Gastrocnemius medialis (tissue), 4 donors: ENCODE measurements around the gene COPS8. TPM values are rescaled to one million over a fixed set of nuclear protein-coding genes. Genes with fewer than 3 reads are reported as not detected.
A peak's percentile ranks its signal among the peaks of the same experiment; 100 is the strongest.

Experiments used
- ATAC-seq, 2 donors: fragments of 150-250 bp; one replicate each; pipeline ENCODE4 v1.9.1; 2016
- DNase-seq, 2 donors: peaks; one replicate each; pipeline ENCODE4 v3.0.0-alpha.2; 2019
- H3K27ac ChIP-seq, 4 donors: fragments of 200-600 bp; sonication (generic); 1 replicate in 1 of 4; 2 replicates in 3 of 4; pipeline ENCODE4 v1.5.1; 2016 to 2018; ENCODE audit warnings: mild to moderate bottlenecking in 2 of 4, moderate library complexity in 1 of 4
- H3K27me3 ChIP-seq, 3 donors: fragments of 200-600 bp; sonication (generic) in 2 of 3; 1 replicate in 1 of 3; 2 replicates in 2 of 3; pipeline versions ENCODE4 v1.5.1 to v1.6.0; 2016 to 2019; ENCODE audit warnings: mild to moderate bottlenecking in 1 of 3, moderate library complexity in 1 of 3
- H3K36me3 ChIP-seq, 2 donors: fragments of 200-600 bp; sonication (generic) in 1 of 2; one replicate each; pipeline ENCODE4 v1.5.1; 2017 to 2018
- H3K4me1 ChIP-seq, 2 donors: fragments of 200-600 bp; sonication (generic) in 1 of 2; one replicate each; pipeline ENCODE4 v1.5.1; 2016 to 2017; ENCODE audit warnings: mild to moderate bottlenecking in 2 of 2
- H3K4me3 ChIP-seq, 4 donors: fragments of 200-600 bp; sonication (generic) in 3 of 4; 1 replicate in 1 of 4; 2 replicates in 3 of 4; pipeline ENCODE4 v1.5.1; 2016 to 2019; ENCODE audit warnings: mild to moderate bottlenecking in 2 of 4
- H3K9me3 ChIP-seq, 3 donors: fragments of 200-600 bp; sonication (generic) in 2 of 3; 1 replicate in 1 of 3; 2 replicates in 2 of 3; pipeline ENCODE4 v1.5.1; 2016 to 2019
- POLR2A ChIP-seq, 2 donors: fragments of 450-650 bp; IDR thresholded peaks; one replicate each; pipeline ENCODE4 v1.6.1; 2017; ENCODE audit warnings: antibody characterized with exemption in 2 of 2, mild to moderate bottlenecking in 2 of 2, moderate library complexity in 2 of 2
- in situ Hi-C, 4 donors: fragments of 200-750 bp; cut with MboI; loops; one replicate each; pipeline versions ENCODE4 v1.15.0 to v1.8.0; 2017; ENCODE audit warnings: low sequenced_read_pairs in 4 of 4
- intact Hi-C: fragments of 100-400 bp; cut with DNase I; formaldehyde crosslinking; loops from one replicate; pipeline ENCODE4 v1.15.1; 2023; ENCODE audit warnings: low total_unique reads
- total RNA-seq, 4 donors: library from RNA; depleted of rRNA; stranded (reverse); fragments of >200 nt; gene quantifications; one replicate each; pipeline versions ENCODE4 v1.1.0 to v1.2.3, GENCODE V29; 2016
- TF ChIP-seq, protein P1 (sequence below), 5 experiments: fragments of 450-650 bp in 3 of 5; fragments of 200-600 bp in 2 of 5; sonication (generic) in 2 of 5; IDR thresholded peaks in 4 of 5; conservative IDR thresholded peaks in 1 of 5; 1 replicate in 4 of 5; 2 replicates in 1 of 5; pipeline ENCODE4 v1.5.1; 2016 to 2019; ENCODE audit warnings: antibody characterized with exemption in 5 of 5, mild to moderate bottlenecking in 3 of 5, moderate library complexity in 3 of 5

COPS8 gene
- total RNA-seq, 4 donors from 2014 or later = 353 to 709 (median 642) TPM

DNA sequence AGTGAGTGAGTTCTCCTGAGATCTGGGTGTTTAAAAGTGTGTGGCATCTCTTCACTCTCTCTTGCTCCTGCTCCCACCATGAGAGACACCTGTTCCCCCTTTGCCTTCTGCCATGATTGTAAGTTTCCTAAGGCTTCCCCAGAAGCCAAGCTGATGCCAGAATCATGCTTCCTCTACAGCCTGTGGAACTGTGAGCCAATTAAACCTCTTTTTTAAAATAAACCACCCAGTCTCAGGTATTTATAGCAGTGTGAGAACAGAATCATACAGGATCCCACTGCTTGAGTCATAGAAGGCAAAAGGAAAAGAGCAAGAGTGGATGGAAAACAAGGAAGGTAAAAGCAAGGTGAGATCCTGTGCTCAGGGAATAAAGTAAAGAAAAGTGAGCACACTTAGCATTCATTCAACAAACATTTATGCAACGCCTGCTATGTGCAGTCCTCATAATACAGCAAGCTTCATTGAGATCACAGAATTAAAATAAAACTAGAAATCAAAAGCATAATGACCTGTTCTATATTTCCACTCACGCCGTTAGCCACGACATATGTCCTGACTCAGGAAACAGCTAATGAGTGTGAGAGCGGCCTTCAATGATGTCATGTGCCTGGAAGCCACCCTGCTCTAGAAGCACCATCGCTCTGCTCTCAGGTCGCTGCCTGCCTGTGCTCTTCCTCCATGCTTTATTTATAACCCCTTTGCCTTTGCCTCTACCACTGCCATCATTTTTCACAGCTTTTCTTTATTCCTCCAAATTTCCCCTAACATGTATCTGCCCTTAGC is 11.3 kb upstream of the COPS8 start:
- TF ChIP-seq, protein P1, sequence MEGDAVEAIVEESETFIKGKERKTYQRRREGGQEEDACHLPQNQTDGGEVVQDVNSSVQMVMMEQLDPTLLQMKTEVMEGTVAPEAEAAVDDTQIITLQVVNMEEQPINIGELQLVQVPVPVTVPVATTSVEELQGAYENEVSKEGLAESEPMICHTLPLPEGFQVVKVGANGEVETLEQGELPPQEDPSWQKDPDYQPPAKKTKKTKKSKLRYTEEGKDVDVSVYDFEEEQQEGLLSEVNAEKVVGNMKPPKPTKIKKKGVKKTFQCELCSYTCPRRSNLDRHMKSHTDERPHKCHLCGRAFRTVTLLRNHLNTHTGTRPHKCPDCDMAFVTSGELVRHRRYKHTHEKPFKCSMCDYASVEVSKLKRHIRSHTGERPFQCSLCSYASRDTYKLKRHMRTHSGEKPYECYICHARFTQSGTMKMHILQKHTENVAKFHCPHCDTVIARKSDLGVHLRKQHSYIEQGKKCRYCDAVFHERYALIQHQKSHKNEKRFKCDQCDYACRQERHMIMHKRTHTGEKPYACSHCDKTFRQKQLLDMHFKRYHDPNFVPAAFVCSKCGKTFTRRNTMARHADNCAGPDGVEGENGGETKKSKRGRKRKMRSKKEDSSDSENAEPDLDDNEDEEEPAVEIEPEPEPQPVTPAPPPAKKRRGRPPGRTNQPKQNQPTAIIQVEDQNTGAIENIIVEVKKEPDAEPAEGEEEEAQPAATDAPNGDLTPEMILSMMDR (IDR thresholded peaks at IDR 0.05 in 4 of 5, conservative IDR thresholded peaks at IDR 0.05 in 1 of 5) = no peak
- no peak for TF ChIP-seq POLR2A (IDR thresholded peaks at IDR 0.05)
- no peaks in the 10 kb centered on the region for H3K36me3 ChIP-seq
- ATAC-seq = no peak
- DNase-seq = no peak
- in situ Hi-C loops (loop anchor here (5.0 to 25.0 kb wide), 4 partner anchors 727 to 1312 kb away; no protein-coding TSS in a partner anchor), intact Hi-C loops (loop anchor here (10.0 kb wide), 1 partner anchor 1310 kb away; no protein-coding TSS in a partner anchor)
- no peak overlapping the region for H3K4me3 ChIP-seq
- no peaks in the 10 kb centered on the region for H3K4me1 ChIP-seq
- H3K9me3 ChIP-seq = no peaks in the 10 kb centered on the region
- H3K27me3 ChIP-seq = no peaks in the 10 kb centered on the region
- H3K27ac ChIP-seq = no peak overlapping the region

GRCh38 chr2:237075749-237076599 is 9.7 kb upstream of the COPS8 start:
- intact Hi-C loops = loop anchor here (10.0 kb wide), 1 partner anchor 1311 kb away; no protein-coding TSS in a partner anchor

DNA sequence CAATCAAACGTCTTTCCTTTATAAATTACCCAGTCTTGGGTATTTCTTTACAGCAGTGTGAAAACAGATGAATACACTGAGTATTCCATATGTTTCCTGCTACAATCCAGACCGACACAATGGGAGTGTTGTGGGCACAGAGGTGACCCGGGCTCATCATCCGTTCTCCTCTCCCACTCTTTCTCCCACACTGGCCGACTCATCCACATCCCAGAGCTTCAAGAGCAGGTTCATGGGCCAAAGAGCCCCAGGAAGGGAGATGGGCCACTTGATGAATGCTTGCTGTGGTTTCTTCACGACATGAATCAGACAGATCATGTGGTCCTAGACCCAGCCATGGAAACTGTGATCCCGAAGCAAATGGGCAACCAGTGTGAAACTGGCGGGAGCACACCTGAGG is 4.1 kb upstream of the COPS8 start:
- H3K9me3 ChIP-seq = no peaks in the 10 kb centered on the region
- no peaks in the 10 kb centered on the region for H3K36me3 ChIP-seq
- ATAC-seq (no peak), DNase-seq (no peak)
- in situ Hi-C loops (no loop called here), intact Hi-C loops (no loop called here)
- no peaks in the 10 kb centered on the region for H3K27me3 ChIP-seq
- peaks cover 12 to 13% of the 10 kb centered on the region in 2 donors for H3K4me1 ChIP-seq
- no peak overlapping the region for H3K27ac ChIP-seq
- TF ChIP-seq, protein P1 (IDR thresholded peaks at IDR 0.05 in 4 of 5, conservative IDR thresholded peaks at IDR 0.05 in 1 of 5) = no peak
- no peak for TF ChIP-seq POLR2A (IDR thresholded peaks at IDR 0.05)
- H3K4me3 ChIP-seq = no peak overlapping the region

More at GRCh38 chr2:237075749-237076599, 9.7 kb upstream of the COPS8 start:
- in situ Hi-C loops = loop anchor here in 2 of 4 donors (10.0 kb wide), 1 partner anchor 731 kb away; no protein-coding TSS in a partner anchor
- Histone ChIP-seq H3K36me3 (no peaks in the 10 kb centered on the region), H3K27me3 (no peaks in the 10 kb centered on the region), H3K4me1 (no peaks in the 10 kb centered on the region), H3K9me3 (no peaks in the 10 kb centered on the region), H3K27ac (peak overlapping the region in 2 of 4 donors; percentile 26 to 37), H3K4me3 (no peak overlapping the region)
- DNase-seq = no peak
- TF ChIP-seq, protein P1 (IDR thresholded peaks at IDR 0.05 in 4 of 5, conservative IDR thresholded peaks at IDR 0.05 in 1 of 5) = no peak
- TF ChIP-seq POLR2A (IDR thresholded peaks at IDR 0.05) = no peak
- peak in 1 of 2 donors; percentile 12 for ATAC-seq

DNA sequence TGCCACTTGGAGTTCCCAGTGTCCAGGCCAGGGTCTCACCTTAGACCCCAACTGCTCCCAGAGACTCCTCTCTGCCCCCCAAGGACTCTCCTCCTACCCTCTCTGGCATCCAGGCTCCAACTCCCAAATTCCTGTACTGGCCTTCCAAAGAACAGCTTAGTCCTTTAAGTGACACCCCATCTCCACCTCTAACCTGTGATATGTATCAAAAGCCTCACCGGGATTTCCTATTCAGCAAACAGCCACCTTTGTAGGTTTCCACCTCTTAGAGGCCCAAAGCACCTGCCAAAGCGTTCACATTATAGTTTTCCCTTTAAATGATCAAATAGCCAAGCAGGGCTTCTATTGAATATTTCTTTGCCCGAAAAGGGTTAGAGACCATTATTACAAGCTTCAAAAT is 2.7 kb upstream of the COPS8 start:
- DNase-seq (no peak), ATAC-seq (no peak)
- TF ChIP-seq POLR2A (IDR thresholded peaks at IDR 0.05) = no peak
- TF ChIP-seq, protein P1 (IDR thresholded peaks at IDR 0.05 in 4 of 5, conservative IDR thresholded peaks at IDR 0.05 in 1 of 5) = no peak
- H3K4me3 ChIP-seq = no peak overlapping the region
- peaks cover 0 to 5% of the 10 kb centered on the region in 2 donors for H3K36me3 ChIP-seq
- H3K27me3 ChIP-seq = no peaks in the 10 kb centered on the region
- intact Hi-C loops = no loop called here
- no peaks in the 10 kb centered on the region for H3K9me3 ChIP-seq
- H3K4me1 ChIP-seq = peaks cover 26% of the 10 kb centered on the region in 2 donors
- in situ Hi-C loops = no loop called here
- H3K27ac ChIP-seq = no peak overlapping the region
